ENCODE data around the gene MSI2. TPM values are rescaled to one million over a fixed set of nuclear protein-coding genes. Genes with fewer than 3 reads are reported as not detected.
A peak's percentile ranks its signal among the peaks of the same experiment; 100 is the strongest.

MSI2 gene
- total RNA-seq, 1 donor from 2014 or later, result 21.1 TPM

DNA sequence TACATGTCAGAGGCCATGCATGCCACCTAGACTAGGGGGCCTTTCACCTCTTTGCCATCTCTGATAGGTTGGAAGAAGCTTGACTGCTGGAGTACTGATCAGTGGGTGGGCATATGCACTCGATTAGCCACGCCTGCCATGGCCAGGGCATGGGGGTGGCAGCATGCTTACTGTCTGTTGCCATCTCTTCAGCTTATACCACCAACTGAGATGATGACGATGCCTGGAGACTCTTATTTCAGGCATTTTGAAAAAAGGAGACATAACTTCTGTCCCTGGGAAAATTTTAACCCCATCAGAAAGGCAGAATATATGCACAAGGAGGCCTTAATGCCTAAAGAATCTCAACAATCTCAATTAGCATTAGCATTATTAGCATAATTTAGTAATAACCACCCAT, 60.8 kb downstream of the MSI2 start:
- Histone ChIP-seq H3K4me3 (ENCODE audit: low read depth, low read length) (no peak overlapping the region), H3K27me3 (ENCODE audit: control insufficient read depth, insufficient read depth, low read length) (no peaks in the 10 kb centered on the region), H3K36me3 (ENCODE audit: control insufficient read depth, insufficient read depth, low read length) (no peaks in the 10 kb centered on the region)
- FAIRE-seq (no peak), DNase-seq (ENCODE audit: low read depth) (no peak)
- TF ChIP-seq, protein P1, sequence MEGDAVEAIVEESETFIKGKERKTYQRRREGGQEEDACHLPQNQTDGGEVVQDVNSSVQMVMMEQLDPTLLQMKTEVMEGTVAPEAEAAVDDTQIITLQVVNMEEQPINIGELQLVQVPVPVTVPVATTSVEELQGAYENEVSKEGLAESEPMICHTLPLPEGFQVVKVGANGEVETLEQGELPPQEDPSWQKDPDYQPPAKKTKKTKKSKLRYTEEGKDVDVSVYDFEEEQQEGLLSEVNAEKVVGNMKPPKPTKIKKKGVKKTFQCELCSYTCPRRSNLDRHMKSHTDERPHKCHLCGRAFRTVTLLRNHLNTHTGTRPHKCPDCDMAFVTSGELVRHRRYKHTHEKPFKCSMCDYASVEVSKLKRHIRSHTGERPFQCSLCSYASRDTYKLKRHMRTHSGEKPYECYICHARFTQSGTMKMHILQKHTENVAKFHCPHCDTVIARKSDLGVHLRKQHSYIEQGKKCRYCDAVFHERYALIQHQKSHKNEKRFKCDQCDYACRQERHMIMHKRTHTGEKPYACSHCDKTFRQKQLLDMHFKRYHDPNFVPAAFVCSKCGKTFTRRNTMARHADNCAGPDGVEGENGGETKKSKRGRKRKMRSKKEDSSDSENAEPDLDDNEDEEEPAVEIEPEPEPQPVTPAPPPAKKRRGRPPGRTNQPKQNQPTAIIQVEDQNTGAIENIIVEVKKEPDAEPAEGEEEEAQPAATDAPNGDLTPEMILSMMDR (IDR thresholded peaks at IDR 0.05; ENCODE audit: insufficient read depth, low read length, severe bottlenecking), result no peak

DNA sequence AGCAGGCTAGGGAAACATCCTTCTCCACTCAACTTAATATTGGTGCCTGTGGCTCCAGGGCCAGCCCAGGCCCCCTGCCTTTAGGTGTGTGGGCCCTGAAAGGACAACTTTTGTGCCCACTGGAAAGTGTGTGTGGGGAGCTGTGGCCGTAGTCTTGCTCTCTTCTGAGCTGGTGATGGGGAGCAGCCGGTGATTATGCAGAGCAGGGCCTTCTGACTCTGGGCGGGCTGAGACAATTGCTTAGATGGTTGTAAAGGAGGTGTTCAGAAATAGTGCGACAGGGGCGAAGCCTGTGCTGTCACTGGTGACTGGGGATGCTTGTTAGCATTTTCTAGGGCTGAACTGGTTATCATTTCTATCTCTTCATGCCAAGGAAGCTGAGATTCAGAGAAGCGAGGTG, 62.6 kb downstream of the MSI2 start:
- DNase-seq (ENCODE audit: low read depth), result no peak
- Histone ChIP-seq H3K4me3 (ENCODE audit: low read depth, low read length) (no peak overlapping the region), H3K27me3 (ENCODE audit: control insufficient read depth, insufficient read depth, low read length) (no peaks in the 10 kb centered on the region), H3K36me3 (ENCODE audit: control insufficient read depth, insufficient read depth, low read length) (peaks cover 2% of the 10 kb centered on the region)
- no peak for FAIRE-seq
- TF ChIP-seq, protein P1 (IDR thresholded peaks at IDR 0.05; ENCODE audit: insufficient read depth, low read length, severe bottlenecking), result no peak

DNA sequence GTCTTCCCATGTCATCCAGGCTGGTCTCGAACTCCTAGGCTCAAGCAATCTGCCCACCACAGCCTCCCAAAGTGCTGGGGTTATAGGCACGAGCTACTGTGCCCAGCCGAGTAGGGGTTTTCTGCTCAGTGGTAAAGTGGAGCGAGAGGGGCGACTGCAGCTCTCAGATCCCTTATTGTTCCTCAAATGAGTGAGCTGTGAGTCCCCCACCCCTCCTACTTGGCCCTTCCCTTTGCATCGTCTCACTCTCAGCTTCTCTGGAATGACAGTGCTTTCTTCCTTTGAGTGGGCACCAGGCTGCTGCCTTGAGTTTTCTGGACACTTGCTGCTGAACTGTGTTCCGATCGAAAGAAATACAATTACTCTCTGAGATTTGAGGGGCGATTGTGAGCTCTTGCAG, 63.5 kb downstream of the MSI2 start:
- Histone ChIP-seq H3K36me3 (ENCODE audit: control insufficient read depth, insufficient read depth, low read length) (peaks cover 2% of the 10 kb centered on the region), H3K27me3 (ENCODE audit: control insufficient read depth, insufficient read depth, low read length) (no peaks in the 10 kb centered on the region), H3K4me3 (ENCODE audit: low read depth, low read length) (no peak overlapping the region)
- FAIRE-seq (no peak), DNase-seq (ENCODE audit: low read depth) (no peak)
- TF ChIP-seq, protein P1 (IDR thresholded peaks at IDR 0.05; ENCODE audit: insufficient read depth, low read length, severe bottlenecking), result no peak

DNA sequence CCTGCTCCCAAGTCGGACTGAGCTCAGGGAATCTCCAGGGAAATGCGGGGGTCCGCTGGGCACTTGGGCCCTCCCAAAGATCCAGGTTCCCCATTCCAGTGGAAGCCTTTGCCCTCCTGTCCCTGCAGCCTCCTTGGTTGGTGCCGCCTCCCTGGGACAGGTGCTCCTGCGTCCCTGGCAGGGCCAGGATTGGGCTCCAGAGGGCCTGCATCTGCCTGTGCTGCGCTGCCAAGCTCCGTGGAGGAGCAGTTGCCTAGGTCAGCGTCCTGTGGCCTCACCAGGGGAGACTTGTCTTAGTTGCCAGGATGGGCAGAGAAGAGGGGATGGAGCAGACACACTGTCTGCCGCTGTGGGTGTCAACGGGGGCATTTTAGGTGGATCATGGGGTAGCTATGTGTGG, 67.1 kb downstream of the MSI2 start:
- peaks cover 2% of the 10 kb centered on the region for H3K36me3 ChIP-seq (ENCODE audit: control insufficient read depth, insufficient read depth, low read length)
- H3K27me3 ChIP-seq (ENCODE audit: control insufficient read depth, insufficient read depth, low read length), result no peaks in the 10 kb centered on the region
- TF ChIP-seq, protein P1 (IDR thresholded peaks at IDR 0.05; ENCODE audit: insufficient read depth, low read length, severe bottlenecking), result no peak
- DNase-seq (ENCODE audit: low read depth), result no peak
- no peak for FAIRE-seq
- no peak overlapping the region for H3K4me3 ChIP-seq (ENCODE audit: low read depth, low read length)

DNA sequence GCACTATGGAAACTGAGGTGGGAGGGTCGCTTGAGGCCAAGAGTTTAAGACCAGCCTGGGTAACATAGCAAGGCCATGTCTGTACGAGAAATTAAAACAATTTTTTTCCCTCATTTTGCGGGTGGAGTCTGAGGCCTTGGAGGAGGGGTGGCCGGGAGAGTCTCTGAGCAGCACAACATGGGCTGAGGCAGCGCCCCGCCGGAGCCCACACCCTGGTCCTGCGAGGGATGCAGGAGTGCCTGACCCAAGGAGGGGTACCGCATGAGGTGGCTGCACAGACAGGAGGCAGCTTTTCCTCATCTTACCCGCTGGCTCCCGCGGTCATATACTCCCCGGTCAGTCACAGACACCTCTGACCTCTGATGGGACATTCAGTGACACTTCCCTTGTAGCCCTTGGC, 67.7 kb downstream of the MSI2 start:
- H3K36me3 ChIP-seq (ENCODE audit: control insufficient read depth, insufficient read depth, low read length), result peaks cover 2% of the 10 kb centered on the region
- DNase-seq (ENCODE audit: low read depth) (no peak), FAIRE-seq (no peak)
- H3K4me3 ChIP-seq (ENCODE audit: low read depth, low read length), result no peak overlapping the region
- TF ChIP-seq, protein P1 (IDR thresholded peaks at IDR 0.05; ENCODE audit: insufficient read depth, low read length, severe bottlenecking), result no peak
- no peaks in the 10 kb centered on the region for H3K27me3 ChIP-seq (ENCODE audit: control insufficient read depth, insufficient read depth, low read length)

DNA sequence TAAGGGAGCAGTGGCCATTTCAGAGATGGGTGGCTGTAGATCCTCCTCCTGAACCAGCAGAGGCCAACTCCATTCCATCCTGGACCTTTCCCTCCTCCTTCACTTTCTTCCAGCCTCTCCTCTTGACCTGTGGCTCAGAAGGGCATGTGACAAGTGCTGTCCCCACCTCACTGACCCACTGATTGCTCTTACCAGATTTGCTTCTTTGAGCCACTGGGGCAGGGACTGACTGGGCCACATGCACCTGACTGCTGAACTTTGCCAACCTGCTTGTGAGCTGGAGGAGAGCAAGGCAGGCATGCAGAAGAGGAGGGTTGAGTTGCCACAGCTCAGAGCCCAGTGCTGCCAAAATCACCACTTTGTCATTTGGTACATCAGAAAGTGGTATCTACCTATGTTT, 68.3 kb downstream of the MSI2 start:
- peak; percentile 43 for FAIRE-seq
- no peak for DNase-seq (ENCODE audit: low read depth)
- Histone ChIP-seq H3K27me3 (ENCODE audit: control insufficient read depth, insufficient read depth, low read length) (no peaks in the 10 kb centered on the region), H3K36me3 (ENCODE audit: control insufficient read depth, insufficient read depth, low read length) (peaks cover 2% of the 10 kb centered on the region), H3K4me3 (ENCODE audit: low read depth, low read length) (no peak overlapping the region)
- TF ChIP-seq, protein P1 (IDR thresholded peaks at IDR 0.05; ENCODE audit: insufficient read depth, low read length, severe bottlenecking), result no peak

All from bronchial epithelial cell (primary cell).